Neural progenitor cell (in vitro differentiated cells): Measurements from ENCODE around the gene SIAH2. TPM values are rescaled to one million over a fixed set of nuclear protein-coding genes. Genes with fewer than 3 reads are reported as not detected.

Source experiments
- DNase-seq: peaks from one replicate; pipeline ENCODE4 v3.0.0-alpha.2; 2016; ENCODE audit warnings: low spot score
- H2AFZ ChIP-seq: fragments of 200-600 bp; sonication (generic); replicated peaks from 2 replicates; pipeline ENCODE4 v1.6.1; 2016; ENCODE audit warnings: antibody characterized with exemption
- H3F3A ChIP-seq: fragments of 200-600 bp; sonication (generic); 2 replicates; pipeline ENCODE4 v1.6.1; 2016; ENCODE audit warnings: antibody characterized with exemption, low read depth
- H3K27ac ChIP-seq: fragments of 200-600 bp; sonication (generic); 2 replicates; pipeline ENCODE4 v1.5.1; 2016; ENCODE audit warnings: mild to moderate bottlenecking
- H3K27me3 ChIP-seq: fragments of 200-600 bp; sonication (generic); 2 replicates; pipeline ENCODE4 v1.6.1; 2016; ENCODE audit warnings: mild to moderate bottlenecking, moderate library complexity
- H3K36me3 ChIP-seq: fragments of 200-600 bp; sonication (generic); 2 replicates; pipeline ENCODE4 v1.5.1; 2016
- H3K4me1 ChIP-seq: fragments of 200-600 bp; sonication (generic); 2 replicates; pipeline ENCODE4 v1.6.1; 2016; ENCODE audit warnings: mixed run types
- H3K4me2 ChIP-seq: fragments of 200-600 bp; sonication (generic); 2 replicates; pipeline ENCODE4 v1.6.1; 2016
- H3K4me3 ChIP-seq: fragments of 200-600 bp; sonication (generic); 2 replicates; pipeline ENCODE4 v1.5.1; 2016
- H3K79me2 ChIP-seq: fragments of 200-600 bp; sonication (generic); 2 replicates; pipeline ENCODE4 v1.6.1; 2016; ENCODE audit warnings: low read depth
- H3K9ac ChIP-seq: fragments of 200-600 bp; sonication (generic); 2 replicates; pipeline ENCODE4 v1.6.1; 2016
- H3K9me3 ChIP-seq: fragments of 200-600 bp; sonication (generic); 2 replicates; pipeline ENCODE4 v1.5.1; 2016; ENCODE audit warnings: low read depth
- H4K20me1 ChIP-seq: fragments of 200-600 bp; sonication (generic); 2 replicates; pipeline ENCODE4 v1.6.1; 2016; ENCODE audit warnings: low read depth
- H3K27ac Mint-ChIP-seq: 3 replicates; pipeline ENCODE4 v1.8.0; 2021; ENCODE audit warnings: mixed read lengths
- H3K27me3 Mint-ChIP-seq: 2 replicates; pipeline ENCODE4 v1.8.0; 2022; ENCODE audit warnings: low read depth, mild to moderate bottlenecking, inconsistent platforms, moderate library complexity, mixed read lengths; ENCODE audit not compliant: insufficient read depth
- H3K36me3 Mint-ChIP-seq: 3 replicates; pipeline ENCODE4 v1.8.0; 2021; ENCODE audit warnings: mixed read lengths
- H3K4me1 Mint-ChIP-seq: 3 replicates; pipeline ENCODE4 v1.8.0; 2021; ENCODE audit warnings: mixed read lengths
- H3K4me3 Mint-ChIP-seq: 3 replicates; pipeline ENCODE4 v1.8.0; 2021; ENCODE audit warnings: mild to moderate bottlenecking, moderate library complexity, mixed read lengths
- H3K9me3 Mint-ChIP-seq: 3 replicates; pipeline ENCODE4 v1.8.0; 2020; ENCODE audit warnings: mixed read lengths
- EZH2 ChIP-seq: fragments of 200-600 bp; sonication (generic); IDR thresholded peaks from 2 replicates; pipeline ENCODE4 v1.6.1; 2017; ENCODE audit warnings: antibody characterized with exemption, mild to moderate bottlenecking, moderate library complexity
- EZH2phosphoT487 ChIP-seq: fragments of 200-600 bp; sonication (generic); IDR thresholded peaks from 2 replicates; pipeline ENCODE4 v1.6.1; 2017; ENCODE audit warnings: antibody characterized with exemption
- total RNA-seq: library from RNA; depleted of rRNA; stranded (reverse); fragments of >200 nt; gene quantifications from 2 replicates; pipeline ENCODE4 v1.2.3, GENCODE V29; 2015; ENCODE audit warnings: low replicate concordance
- TF ChIP-seq, protein P1 (sequence below): fragments of 200-600 bp; sonication (generic); IDR thresholded peaks from 2 replicates; pipeline ENCODE4 v1.5.1; 2017; ENCODE audit warnings: antibody characterized with exemption, mild to moderate bottlenecking

Gene SIAH2
- total RNA-seq, 1 donor from 2014 or later = 14.6 TPM

DNA sequence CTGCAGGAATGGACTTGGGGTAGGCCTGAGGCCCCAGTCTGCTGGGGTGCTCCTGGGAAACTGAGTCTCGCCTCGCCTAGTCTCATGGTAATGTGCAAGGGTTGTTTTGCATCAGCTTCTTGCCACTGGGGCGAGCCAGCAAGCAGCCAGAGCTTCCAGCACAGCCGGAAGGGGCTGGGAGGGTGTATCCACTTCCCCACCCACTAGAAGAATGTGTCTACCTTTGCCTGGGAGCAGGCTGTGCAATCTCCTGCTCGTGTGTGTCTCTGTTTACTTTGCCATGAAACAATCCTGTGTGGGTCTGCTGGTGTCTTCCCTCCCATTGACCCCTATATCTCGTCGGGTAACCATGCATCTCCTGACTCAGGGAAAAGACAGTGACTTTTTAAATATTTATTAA is 37.4 kb downstream of the SIAH2 start:
- Histone ChIP-seq H3K9ac (no peak overlapping the region), H4K20me1 (no peaks in the 10 kb centered on the region), H3K27me3 (no peaks in the 10 kb centered on the region), H3K79me2 (no peaks in the 10 kb centered on the region), H2AFZ (no peak overlapping the region), H3K27ac (no peak overlapping the region), H3K9me3 (no peaks in the 10 kb centered on the region), H3K4me1 (no peaks in the 10 kb centered on the region), H3F3A (no peaks in the 10 kb centered on the region), H3K4me2 (no peak overlapping the region), H3K4me3 (no peak overlapping the region), H3K36me3 (no peaks in the 10 kb centered on the region)
- no peak overlapping the region for H3K4me3 Mint-ChIP-seq
- no peak for DNase-seq
- peaks cover 2% of the 10 kb centered on the region for H3K27me3 Mint-ChIP-seq
- no peak overlapping the region for H3K27ac Mint-ChIP-seq
- H3K9me3 Mint-ChIP-seq = no peaks in the 10 kb centered on the region
- no peaks in the 10 kb centered on the region for H3K36me3 Mint-ChIP-seq
- H3K4me1 Mint-ChIP-seq = no peaks in the 10 kb centered on the region
- TF ChIP-seq, protein P1, sequence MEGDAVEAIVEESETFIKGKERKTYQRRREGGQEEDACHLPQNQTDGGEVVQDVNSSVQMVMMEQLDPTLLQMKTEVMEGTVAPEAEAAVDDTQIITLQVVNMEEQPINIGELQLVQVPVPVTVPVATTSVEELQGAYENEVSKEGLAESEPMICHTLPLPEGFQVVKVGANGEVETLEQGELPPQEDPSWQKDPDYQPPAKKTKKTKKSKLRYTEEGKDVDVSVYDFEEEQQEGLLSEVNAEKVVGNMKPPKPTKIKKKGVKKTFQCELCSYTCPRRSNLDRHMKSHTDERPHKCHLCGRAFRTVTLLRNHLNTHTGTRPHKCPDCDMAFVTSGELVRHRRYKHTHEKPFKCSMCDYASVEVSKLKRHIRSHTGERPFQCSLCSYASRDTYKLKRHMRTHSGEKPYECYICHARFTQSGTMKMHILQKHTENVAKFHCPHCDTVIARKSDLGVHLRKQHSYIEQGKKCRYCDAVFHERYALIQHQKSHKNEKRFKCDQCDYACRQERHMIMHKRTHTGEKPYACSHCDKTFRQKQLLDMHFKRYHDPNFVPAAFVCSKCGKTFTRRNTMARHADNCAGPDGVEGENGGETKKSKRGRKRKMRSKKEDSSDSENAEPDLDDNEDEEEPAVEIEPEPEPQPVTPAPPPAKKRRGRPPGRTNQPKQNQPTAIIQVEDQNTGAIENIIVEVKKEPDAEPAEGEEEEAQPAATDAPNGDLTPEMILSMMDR = no peak
- TF ChIP-seq EZH2phosphoT487 (no peak), EZH2 (no peak)

DNA sequence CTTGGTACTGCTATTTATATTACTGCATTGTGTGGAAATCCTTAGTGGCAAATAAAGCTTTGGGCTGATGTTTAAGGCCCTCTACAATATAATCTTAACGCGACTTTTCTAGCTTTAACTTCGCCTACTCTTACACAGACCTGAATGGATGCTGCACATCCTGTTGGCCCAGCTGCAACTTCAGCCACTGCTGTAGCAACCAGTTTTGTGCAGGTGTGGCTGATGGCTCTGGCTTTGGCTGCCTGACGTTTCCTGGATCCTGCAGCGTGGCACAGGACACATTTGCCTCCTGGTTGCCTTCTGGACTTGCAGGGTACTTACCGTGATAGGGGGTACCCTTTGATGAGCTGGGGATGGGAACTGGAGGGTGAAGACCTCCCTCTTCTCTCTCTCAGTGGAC is 39.0 kb downstream of the SIAH2 start:
- Histone ChIP-seq H3K4me3 (no peak overlapping the region), H3K4me1 (no peaks in the 10 kb centered on the region), H3F3A (no peaks in the 10 kb centered on the region), H3K27me3 (no peaks in the 10 kb centered on the region), H3K27ac (no peak overlapping the region), H3K79me2 (no peaks in the 10 kb centered on the region), H3K36me3 (no peaks in the 10 kb centered on the region), H3K9me3 (no peaks in the 10 kb centered on the region), H4K20me1 (no peaks in the 10 kb centered on the region), H3K9ac (no peak overlapping the region), H3K4me2 (no peak overlapping the region), H2AFZ (no peak overlapping the region)
- Mint-ChIP-seq H3K27me3 (peaks cover 2% of the 10 kb centered on the region), H3K9me3 (no peaks in the 10 kb centered on the region), H3K27ac (no peak overlapping the region), H3K36me3 (no peaks in the 10 kb centered on the region), H3K4me1 (no peaks in the 10 kb centered on the region), H3K4me3 (no peak overlapping the region)
- no peak for TF ChIP-seq EZH2phosphoT487
- TF ChIP-seq, protein P1 = no peak
- no peak for TF ChIP-seq EZH2
- DNase-seq = no peak

DNA sequence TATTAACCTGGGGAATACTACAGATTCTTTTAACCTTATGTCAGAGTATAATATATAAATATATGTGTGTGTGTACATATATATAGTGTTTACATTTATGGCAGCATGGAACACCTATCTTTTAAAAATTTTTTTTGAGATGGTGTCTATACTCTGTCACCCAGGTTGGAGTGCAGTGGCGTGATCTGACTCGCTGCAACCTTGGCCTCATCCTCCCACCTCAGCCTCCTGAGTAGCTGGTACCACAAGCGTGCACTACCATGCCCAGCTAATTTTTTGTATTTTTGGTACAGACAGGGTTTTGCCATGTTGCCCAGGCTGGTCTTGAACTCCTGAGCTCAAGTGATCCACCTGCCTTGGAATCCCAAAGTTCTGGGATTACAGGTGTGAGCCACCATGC is 40.7 kb downstream of the SIAH2 start:
- Mint-ChIP-seq H3K4me1 (no peaks in the 10 kb centered on the region), H3K4me3 (no peak overlapping the region), H3K27me3 (peaks cover 2% of the 10 kb centered on the region), H3K27ac (no peak overlapping the region), H3K9me3 (peaks cover 4% of the 10 kb centered on the region), H3K36me3 (no peaks in the 10 kb centered on the region)
- TF ChIP-seq, protein P1 = no peak
- TF ChIP-seq EZH2 = no peak
- TF ChIP-seq EZH2phosphoT487 = no peak
- Histone ChIP-seq H3K4me1 (no peaks in the 10 kb centered on the region), H2AFZ (no peak overlapping the region), H3K27me3 (no peaks in the 10 kb centered on the region), H4K20me1 (no peaks in the 10 kb centered on the region), H3F3A (no peaks in the 10 kb centered on the region), H3K79me2 (no peaks in the 10 kb centered on the region), H3K9me3 (no peaks in the 10 kb centered on the region), H3K27ac (no peak overlapping the region), H3K4me3 (no peak overlapping the region), H3K36me3 (no peaks in the 10 kb centered on the region), H3K4me2 (no peak overlapping the region), H3K9ac (no peak overlapping the region)
- DNase-seq = no peak
